ENCODE measurements around the gene GNAS. TPM values are rescaled to one million over a fixed set of nuclear protein-coding genes. Genes with fewer than 3 reads are reported as not detected.

GNAS gene
- total and polyA plus RNA-seq, 4 donors = 115 to 360 (median 277) TPM

DNA sequence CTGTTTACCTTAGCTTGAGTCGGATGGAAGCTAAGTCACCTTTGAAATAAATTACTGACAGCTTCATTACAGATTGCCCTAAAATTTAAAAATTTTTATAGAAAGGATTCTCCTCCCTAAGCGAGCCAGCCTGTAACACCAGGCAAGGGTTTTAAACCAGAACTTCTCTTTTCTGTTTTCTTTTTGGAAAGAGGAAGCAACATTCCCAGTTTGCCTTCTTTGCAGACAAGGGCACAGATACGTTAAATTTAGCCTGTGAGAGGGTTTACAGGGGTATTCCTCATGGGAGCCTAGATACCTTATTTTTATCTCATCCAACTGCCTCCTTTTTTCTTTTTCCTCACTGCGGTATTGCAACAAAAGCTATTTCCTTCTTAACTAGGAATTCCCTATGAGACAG, 45.0 kb downstream of the GNAS start:
- Histone ChIP-seq H3K27me3 (ENCODE audit: control insufficient read depth in 4 of 4, insufficient read depth in 4 of 4, low read length in 3 of 4) (no peaks in the 10 kb centered on the region), H3K4me1 (ENCODE audit: control insufficient read depth in 4 of 4, insufficient read depth in 4 of 4, low read length in 3 of 4) (peaks cover 6 to 26% (median 24%) of the 10 kb centered on the region in 4 donors), H3K27ac (ENCODE audit: low read depth in 1 of 2, low read length in 2 of 2) (no peak overlapping the region), H3K4me3 (ENCODE audit: low read depth in 1 of 3, low read length in 3 of 3) (no peak overlapping the region), H3K36me3 (ENCODE audit: control insufficient read depth in 4 of 4, insufficient read depth in 3 of 4, low read depth in 1 of 4, low read length in 3 of 4) (peaks cover 6 to 11% (median 9%) of the 10 kb centered on the region in 4 donors), H3K9ac (ENCODE audit: low read depth in 1 of 2, low read length in 2 of 2) (no peak overlapping the region), H3K9me3 (ENCODE audit: control insufficient read depth in 4 of 4, low read length in 3 of 4) (no peaks in the 10 kb centered on the region)
- DNase-seq (ENCODE audit: low spot score) = no peak
- TF ChIP-seq, protein P1, sequence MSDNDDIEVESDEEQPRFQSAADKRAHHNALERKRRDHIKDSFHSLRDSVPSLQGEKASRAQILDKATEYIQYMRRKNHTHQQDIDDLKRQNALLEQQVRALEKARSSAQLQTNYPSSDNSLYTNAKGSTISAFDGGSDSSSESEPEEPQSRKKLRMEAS (IDR thresholded peaks at IDR 0.05) = no peak
- TF ChIP-seq, protein P2, sequence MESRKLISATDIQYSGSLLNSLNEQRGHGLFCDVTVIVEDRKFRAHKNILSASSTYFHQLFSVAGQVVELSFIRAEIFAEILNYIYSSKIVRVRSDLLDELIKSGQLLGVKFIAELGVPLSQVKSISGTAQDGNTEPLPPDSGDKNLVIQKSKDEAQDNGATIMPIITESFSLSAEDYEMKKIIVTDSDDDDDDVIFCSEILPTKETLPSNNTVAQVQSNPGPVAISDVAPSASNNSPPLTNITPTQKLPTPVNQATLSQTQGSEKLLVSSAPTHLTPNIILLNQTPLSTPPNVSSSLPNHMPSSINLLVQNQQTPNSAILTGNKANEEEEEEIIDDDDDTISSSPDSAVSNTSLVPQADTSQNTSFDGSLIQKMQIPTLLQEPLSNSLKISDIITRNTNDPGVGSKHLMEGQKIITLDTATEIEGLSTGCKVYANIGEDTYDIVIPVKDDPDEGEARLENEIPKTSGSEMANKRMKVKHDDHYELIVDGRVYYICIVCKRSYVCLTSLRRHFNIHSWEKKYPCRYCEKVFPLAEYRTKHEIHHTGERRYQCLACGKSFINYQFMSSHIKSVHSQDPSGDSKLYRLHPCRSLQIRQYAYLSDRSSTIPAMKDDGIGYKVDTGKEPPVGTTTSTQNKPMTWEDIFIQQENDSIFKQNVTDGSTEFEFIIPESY (IDR thresholded peaks at IDR 0.05) = no peak
- TF ChIP-seq RAD21 (IDR thresholded peaks at IDR 0.05) (no peak), SP1 (IDR thresholded peaks at IDR 0.05) (no peak), EGR1 (IDR thresholded peaks at IDR 0.05; ENCODE audit: low read depth in 2 of 2) (no peak), NR2F2 (IDR thresholded peaks at IDR 0.05) (no peak), RXRA (IDR thresholded peaks at IDR 0.05) (no peak), GABPA (IDR thresholded peaks at IDR 0.05 in 1 of 2, conservative IDR thresholded peaks at IDR 0.05 in 1 of 2) (no peak), TAF1 (conservative IDR thresholded peaks at IDR 0.05) (no peak)
- TF ChIP-seq, protein P3, sequence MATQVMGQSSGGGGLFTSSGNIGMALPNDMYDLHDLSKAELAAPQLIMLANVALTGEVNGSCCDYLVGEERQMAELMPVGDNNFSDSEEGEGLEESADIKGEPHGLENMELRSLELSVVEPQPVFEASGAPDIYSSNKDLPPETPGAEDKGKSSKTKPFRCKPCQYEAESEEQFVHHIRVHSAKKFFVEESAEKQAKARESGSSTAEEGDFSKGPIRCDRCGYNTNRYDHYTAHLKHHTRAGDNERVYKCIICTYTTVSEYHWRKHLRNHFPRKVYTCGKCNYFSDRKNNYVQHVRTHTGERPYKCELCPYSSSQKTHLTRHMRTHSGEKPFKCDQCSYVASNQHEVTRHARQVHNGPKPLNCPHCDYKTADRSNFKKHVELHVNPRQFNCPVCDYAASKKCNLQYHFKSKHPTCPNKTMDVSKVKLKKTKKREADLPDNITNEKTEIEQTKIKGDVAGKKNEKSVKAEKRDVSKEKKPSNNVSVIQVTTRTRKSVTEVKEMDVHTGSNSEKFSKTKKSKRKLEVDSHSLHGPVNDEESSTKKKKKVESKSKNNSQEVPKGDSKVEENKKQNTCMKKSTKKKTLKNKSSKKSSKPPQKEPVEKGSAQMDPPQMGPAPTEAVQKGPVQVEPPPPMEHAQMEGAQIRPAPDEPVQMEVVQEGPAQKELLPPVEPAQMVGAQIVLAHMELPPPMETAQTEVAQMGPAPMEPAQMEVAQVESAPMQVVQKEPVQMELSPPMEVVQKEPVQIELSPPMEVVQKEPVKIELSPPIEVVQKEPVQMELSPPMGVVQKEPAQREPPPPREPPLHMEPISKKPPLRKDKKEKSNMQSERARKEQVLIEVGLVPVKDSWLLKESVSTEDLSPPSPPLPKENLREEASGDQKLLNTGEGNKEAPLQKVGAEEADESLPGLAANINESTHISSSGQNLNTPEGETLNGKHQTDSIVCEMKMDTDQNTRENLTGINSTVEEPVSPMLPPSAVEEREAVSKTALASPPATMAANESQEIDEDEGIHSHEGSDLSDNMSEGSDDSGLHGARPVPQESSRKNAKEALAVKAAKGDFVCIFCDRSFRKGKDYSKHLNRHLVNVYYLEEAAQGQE (IDR thresholded peaks at IDR 0.05) = no peak
- TF ChIP-seq, protein P4, sequence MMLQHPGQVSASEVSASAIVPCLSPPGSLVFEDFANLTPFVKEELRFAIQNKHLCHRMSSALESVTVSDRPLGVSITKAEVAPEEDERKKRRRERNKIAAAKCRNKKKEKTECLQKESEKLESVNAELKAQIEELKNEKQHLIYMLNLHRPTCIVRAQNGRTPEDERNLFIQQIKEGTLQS (IDR thresholded peaks at IDR 0.05) = no peak
- 76% methylated on average over 4 of the region's 4 CpGs for WGBS

DNA sequence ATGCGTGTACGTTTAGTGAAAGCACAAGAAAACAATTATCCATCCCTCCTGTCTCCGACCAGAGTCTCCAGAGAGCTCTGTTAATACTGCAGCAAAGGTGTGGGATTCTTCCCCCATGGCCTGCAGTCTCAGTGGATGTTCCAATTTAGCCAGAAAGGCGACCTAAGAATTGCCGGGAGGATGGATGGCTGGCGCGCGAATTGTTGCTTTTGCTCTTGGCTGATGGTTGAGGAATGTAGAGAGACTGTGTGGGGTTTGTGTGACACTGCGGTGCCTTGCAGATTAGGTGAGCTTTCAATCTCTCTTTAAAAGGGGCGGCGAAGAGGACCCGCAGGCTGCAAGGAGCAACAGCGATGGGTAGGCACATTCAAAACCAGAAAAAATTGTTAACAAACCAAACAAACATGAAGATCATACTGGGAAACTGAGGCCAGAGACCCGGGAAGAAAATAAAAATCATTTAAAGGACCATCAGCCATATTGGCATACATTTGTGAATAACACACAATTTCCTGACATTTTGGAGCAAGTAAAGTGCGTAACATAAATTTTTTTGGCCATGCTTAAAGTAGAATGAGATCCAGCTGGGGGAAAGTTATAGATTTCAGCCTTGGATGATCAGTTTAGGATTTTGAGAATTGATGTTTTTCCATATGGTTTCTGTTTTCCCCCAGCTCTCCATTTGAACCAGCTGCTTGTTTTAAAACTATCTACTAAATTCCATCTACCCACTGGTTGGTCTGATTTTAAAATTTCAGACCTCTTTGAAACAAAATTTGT, 46.3 kb downstream of the GNAS start:
- Histone ChIP-seq H3K4me3 (ENCODE audit: low read depth in 1 of 3, low read length in 3 of 3) (no peak overlapping the region), H3K9me3 (ENCODE audit: control insufficient read depth in 4 of 4, low read length in 3 of 4) (no peaks in the 10 kb centered on the region), H3K27me3 (ENCODE audit: control insufficient read depth in 4 of 4, insufficient read depth in 4 of 4, low read length in 3 of 4) (no peaks in the 10 kb centered on the region), H3K9ac (ENCODE audit: low read depth in 1 of 2, low read length in 2 of 2) (no peak overlapping the region), H3K27ac (ENCODE audit: low read depth in 1 of 2, low read length in 2 of 2) (no peak overlapping the region), H3K36me3 (ENCODE audit: control insufficient read depth in 4 of 4, insufficient read depth in 3 of 4, low read depth in 1 of 4, low read length in 3 of 4) (peaks cover 6 to 18% (median 13%) of the 10 kb centered on the region in 4 donors), H3K4me1 (ENCODE audit: control insufficient read depth in 4 of 4, insufficient read depth in 4 of 4, low read length in 3 of 4) (peaks cover 5 to 20% (median 17%) of the 10 kb centered on the region in 4 donors)
- 90% methylated on average over 15 of the region's 15 CpGs for WGBS
- no peak for TF ChIP-seq EGR1 (IDR thresholded peaks at IDR 0.05; ENCODE audit: low read depth in 2 of 2)
- no peak for TF ChIP-seq RAD21 (IDR thresholded peaks at IDR 0.05)
- TF ChIP-seq, protein P5, sequence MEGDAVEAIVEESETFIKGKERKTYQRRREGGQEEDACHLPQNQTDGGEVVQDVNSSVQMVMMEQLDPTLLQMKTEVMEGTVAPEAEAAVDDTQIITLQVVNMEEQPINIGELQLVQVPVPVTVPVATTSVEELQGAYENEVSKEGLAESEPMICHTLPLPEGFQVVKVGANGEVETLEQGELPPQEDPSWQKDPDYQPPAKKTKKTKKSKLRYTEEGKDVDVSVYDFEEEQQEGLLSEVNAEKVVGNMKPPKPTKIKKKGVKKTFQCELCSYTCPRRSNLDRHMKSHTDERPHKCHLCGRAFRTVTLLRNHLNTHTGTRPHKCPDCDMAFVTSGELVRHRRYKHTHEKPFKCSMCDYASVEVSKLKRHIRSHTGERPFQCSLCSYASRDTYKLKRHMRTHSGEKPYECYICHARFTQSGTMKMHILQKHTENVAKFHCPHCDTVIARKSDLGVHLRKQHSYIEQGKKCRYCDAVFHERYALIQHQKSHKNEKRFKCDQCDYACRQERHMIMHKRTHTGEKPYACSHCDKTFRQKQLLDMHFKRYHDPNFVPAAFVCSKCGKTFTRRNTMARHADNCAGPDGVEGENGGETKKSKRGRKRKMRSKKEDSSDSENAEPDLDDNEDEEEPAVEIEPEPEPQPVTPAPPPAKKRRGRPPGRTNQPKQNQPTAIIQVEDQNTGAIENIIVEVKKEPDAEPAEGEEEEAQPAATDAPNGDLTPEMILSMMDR (IDR thresholded peaks at IDR 0.05; ENCODE audit: low read depth, low read length, missing input control) = no peak
- no peak for TF ChIP-seq FOXA1 (IDR thresholded peaks at IDR 0.05)
- TF ChIP-seq HNF4G (IDR thresholded peaks at IDR 0.05) = no peak
- no peak for TF ChIP-seq TAF1 (conservative IDR thresholded peaks at IDR 0.05)
- TF ChIP-seq JUND (IDR thresholded peaks at IDR 0.05) = no peak
- TF ChIP-seq HNF4A (conservative IDR thresholded peaks at IDR 0.05) = no peak
- no peak for TF ChIP-seq GABPA (IDR thresholded peaks at IDR 0.05 in 1 of 2, conservative IDR thresholded peaks at IDR 0.05 in 1 of 2)
- TF ChIP-seq, protein P3 (IDR thresholded peaks at IDR 0.05) = no peak
- TF ChIP-seq, protein P4 (IDR thresholded peaks at IDR 0.05) = no peak
- no peak for TF ChIP-seq YY1 (IDR thresholded peaks at IDR 0.05)
- no peak for TF ChIP-seq RXRA (IDR thresholded peaks at IDR 0.05)
- no peak for TF ChIP-seq FOXA2 (IDR thresholded peaks at IDR 0.05)
- TF ChIP-seq, protein P1 (IDR thresholded peaks at IDR 0.05) = no peak
- no peak for DNase-seq (ENCODE audit: low spot score)

Measured in liver (tissue), 9 donors.